ENCODE results near the gene MCTP2.

The MCTP2 gene

DNA sequence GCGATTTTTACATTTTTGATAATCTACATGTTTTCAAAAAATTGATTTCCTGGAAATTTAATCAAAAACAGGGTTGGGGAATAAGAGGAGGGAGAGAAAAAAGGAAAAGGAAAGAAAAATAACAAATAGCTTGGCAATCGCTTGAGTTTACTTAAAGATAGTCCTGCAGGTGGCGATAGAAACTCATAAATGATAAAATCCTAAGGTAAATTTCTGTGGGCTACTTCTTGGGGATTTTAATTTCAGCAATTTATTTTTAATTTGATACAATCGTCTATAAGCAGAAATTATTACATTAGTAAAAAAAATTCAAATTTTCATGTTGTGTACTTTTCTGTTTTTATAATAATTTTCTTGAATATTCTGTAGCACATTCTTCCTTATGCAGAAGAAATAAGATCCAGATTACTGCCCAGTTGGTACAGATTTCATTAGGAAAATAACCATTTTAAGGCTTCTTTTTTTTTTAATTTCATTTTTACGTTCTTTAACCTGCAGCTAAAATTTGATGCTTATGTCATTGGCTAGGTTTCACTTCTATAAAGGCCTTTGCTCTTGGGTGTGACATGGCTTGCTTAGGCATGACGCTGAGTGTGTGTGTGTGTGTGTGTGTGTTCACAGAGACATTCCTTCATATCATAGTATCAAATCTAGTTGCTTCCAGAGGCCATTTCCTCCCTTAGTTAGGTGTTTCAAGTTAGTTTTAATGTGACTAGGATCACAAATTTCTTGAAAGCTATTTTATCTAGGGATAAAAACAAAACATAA, 181.8 kb downstream of the MCTP2 start:
- no peaks in the 10 kb centered on the region for H3K36me3 ChIP-seq (ENCODE audit: control insufficient read depth, insufficient read depth, low read length)
- H3K9me3 ChIP-seq (ENCODE audit: control insufficient read depth, insufficient read depth, low read length), result no peaks in the 10 kb centered on the region
- no CpG with 5 or more reads among the region's 6 CpGs for WGBS (ENCODE audit: insufficient coverage, insufficient read length)
- H3K4me3 ChIP-seq (ENCODE audit: low read length), result no peak overlapping the region
- no peak for DNase-seq (ENCODE audit: low read depth, low spot score)
- H3K27me3 ChIP-seq (ENCODE audit: control insufficient read depth, insufficient read depth, low read length), result no peaks in the 10 kb centered on the region
- no peaks in the 10 kb centered on the region for H3K4me1 ChIP-seq (ENCODE audit: control insufficient read depth, insufficient read depth, low read length)
- H3K27ac ChIP-seq (ENCODE audit: low read length), result no peak overlapping the region

DNA sequence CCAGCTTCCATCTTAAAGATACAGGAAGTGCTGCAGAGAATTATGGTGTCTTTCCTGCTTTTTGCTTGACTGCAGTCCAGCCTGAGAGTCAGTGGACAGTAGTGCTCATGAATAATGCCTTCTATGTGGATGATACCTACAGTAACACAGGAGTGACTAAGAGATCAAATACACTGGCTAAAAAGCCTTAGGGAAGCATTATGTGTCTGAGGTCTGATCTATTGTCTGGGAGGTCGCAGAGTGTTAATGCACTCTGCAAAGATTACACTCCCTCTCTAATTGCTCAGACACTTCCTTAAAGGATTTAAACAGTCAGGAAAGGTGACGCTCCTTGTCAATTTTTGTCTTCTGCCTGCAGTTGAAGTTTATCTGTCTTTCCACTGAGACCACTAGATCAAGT, 183.6 kb downstream of the MCTP2 start:
- no peak overlapping the region for H3K27ac ChIP-seq (ENCODE audit: low read length)
- H3K36me3 ChIP-seq (ENCODE audit: control insufficient read depth, insufficient read depth, low read length), result no peaks in the 10 kb centered on the region
- WGBS (ENCODE audit: insufficient coverage, insufficient read length), result no CpG with 5 or more reads among the region's 2 CpGs
- no peaks in the 10 kb centered on the region for H3K9me3 ChIP-seq (ENCODE audit: control insufficient read depth, insufficient read depth, low read length)
- H3K4me3 ChIP-seq (ENCODE audit: low read length), result no peak overlapping the region
- DNase-seq (ENCODE audit: low read depth, low spot score), result no peak
- no peaks in the 10 kb centered on the region for H3K27me3 ChIP-seq (ENCODE audit: control insufficient read depth, insufficient read depth, low read length)
- no peaks in the 10 kb centered on the region for H3K4me1 ChIP-seq (ENCODE audit: control insufficient read depth, insufficient read depth, low read length)

DNA sequence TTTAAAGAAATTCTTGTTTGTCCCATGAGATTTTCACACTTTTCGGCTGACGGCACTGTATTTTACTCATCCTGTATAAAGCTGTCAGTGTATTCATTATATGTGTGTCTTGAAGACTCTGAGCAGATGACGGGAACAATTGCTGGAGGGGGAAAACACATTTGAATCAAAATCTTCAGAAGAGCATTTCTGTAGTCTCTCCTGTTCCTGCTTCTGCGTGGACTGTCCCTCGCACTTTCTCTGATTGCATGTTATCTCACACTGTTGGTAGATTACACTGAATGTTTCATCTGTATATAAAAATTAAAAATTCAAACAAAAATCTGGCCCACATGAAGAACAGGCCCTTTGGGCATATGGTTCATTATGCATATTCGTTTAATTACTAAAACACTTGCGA, 184.9 kb downstream of the MCTP2 start:
- H3K27me3 ChIP-seq (ENCODE audit: control insufficient read depth, insufficient read depth, low read length), result no peaks in the 10 kb centered on the region
- H3K9me3 ChIP-seq (ENCODE audit: control insufficient read depth, insufficient read depth, low read length), result no peaks in the 10 kb centered on the region
- no CpG with 5 or more reads among the region's 7 CpGs for WGBS (ENCODE audit: insufficient coverage, insufficient read length)
- no peak overlapping the region for H3K4me3 ChIP-seq (ENCODE audit: low read length)
- DNase-seq (ENCODE audit: low read depth, low spot score), result no peak
- H3K36me3 ChIP-seq (ENCODE audit: control insufficient read depth, insufficient read depth, low read length), result no peaks in the 10 kb centered on the region
- H3K27ac ChIP-seq (ENCODE audit: low read length), result no peak overlapping the region
- no peaks in the 10 kb centered on the region for H3K4me1 ChIP-seq (ENCODE audit: control insufficient read depth, insufficient read depth, low read length)

DNA sequence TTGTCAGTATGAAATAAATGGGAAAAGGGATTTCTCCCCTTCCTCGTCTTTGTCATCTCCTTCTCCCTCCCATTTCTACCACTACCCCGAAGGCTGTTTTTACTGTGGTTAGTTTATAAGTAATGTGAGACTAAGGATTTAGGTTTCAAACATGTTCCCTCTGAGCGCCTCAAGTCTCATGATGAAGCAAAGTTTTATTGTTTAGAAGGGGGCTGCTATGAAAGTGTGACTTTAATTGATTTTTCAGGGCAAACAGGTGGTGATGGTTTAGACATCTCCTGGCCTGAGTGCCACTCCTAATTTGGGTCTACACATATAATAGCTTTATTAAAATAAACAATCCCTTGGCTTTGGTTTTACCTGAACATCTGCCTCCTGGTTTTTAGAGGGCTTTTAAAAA, 185.5 kb downstream of the MCTP2 start:
- Histone ChIP-seq H3K36me3 (ENCODE audit: control insufficient read depth, insufficient read depth, low read length) (no peaks in the 10 kb centered on the region), H3K4me1 (ENCODE audit: control insufficient read depth, insufficient read depth, low read length) (no peaks in the 10 kb centered on the region), H3K27me3 (ENCODE audit: control insufficient read depth, insufficient read depth, low read length) (no peaks in the 10 kb centered on the region), H3K27ac (ENCODE audit: low read length) (no peak overlapping the region), H3K9me3 (ENCODE audit: control insufficient read depth, insufficient read depth, low read length) (no peaks in the 10 kb centered on the region), H3K4me3 (ENCODE audit: low read length) (no peak overlapping the region)
- no CpG with 5 or more reads among the region's 3 CpGs for WGBS (ENCODE audit: insufficient coverage, insufficient read length)
- no peak for DNase-seq (ENCODE audit: low read depth, low spot score)

DNA sequence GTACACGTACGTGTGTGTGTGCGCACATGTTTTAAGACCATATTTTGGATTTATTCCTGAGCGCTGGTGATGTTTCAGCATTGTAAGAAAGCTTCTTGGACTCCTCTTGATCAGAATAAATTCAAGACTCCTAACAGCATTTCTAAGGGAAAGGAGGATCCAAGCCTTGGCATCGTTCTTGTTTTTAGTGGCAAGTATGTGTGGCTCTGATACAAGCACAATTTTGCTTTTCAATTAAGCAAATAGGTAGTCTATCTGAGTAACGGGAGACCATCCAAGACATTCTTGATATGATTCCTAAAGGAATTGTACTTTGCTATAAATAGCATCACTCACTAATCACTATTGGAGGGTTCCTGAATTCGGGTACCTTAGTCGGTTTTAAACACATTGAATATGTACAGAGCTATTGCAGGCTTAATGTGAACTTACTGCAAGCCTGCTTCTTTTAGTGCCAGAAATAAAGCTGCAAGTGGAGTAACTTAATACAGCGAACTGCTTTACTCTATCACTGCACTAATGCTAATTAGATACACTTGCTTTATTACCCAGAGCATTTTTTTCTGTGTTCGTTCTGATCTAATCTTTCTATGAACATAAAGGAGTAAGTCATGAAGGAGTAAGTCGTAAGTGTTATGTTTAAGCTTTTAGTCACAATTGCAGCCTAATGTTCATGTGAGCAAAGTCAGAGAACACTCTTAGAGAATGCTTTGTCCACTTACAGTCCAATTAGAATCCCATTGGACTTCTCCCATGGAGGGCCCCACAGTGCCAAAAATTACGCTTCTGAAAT, 186.3 kb downstream of the MCTP2 start:
- Histone ChIP-seq H3K4me1 (ENCODE audit: control insufficient read depth, insufficient read depth, low read length) (no peaks in the 10 kb centered on the region), H3K27me3 (ENCODE audit: control insufficient read depth, insufficient read depth, low read length) (no peaks in the 10 kb centered on the region), H3K27ac (ENCODE audit: low read length) (no peak overlapping the region), H3K9me3 (ENCODE audit: control insufficient read depth, insufficient read depth, low read length) (no peaks in the 10 kb centered on the region), H3K4me3 (ENCODE audit: low read length) (no peak overlapping the region), H3K36me3 (ENCODE audit: control insufficient read depth, insufficient read depth, low read length) (no peaks in the 10 kb centered on the region)
- no peak for DNase-seq (ENCODE audit: low read depth, low spot score)
- WGBS (ENCODE audit: insufficient coverage, insufficient read length), result no CpG with 5 or more reads among the region's 12 CpGs

DNA sequence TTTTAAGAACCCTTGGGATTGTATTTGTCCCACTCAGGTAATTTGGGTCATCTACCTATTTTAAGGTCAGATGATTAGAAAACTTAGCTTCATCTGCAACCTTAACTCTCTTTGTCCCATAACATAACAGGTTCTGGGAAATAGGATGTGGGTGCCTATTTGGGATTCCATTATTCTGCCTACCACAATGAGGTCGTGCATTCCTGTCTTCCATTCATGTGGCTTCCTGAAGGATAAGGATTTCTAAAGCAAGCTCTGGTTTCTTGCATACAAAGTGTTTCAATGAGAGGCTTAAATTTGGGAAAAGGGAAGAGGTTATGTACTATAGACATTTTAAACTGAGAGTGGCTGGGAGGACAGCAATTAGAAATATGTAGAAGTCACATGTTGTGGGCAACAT, 190.3 kb downstream of the MCTP2 start:
- H3K4me3 ChIP-seq (ENCODE audit: low read length), result no peak overlapping the region
- no CpG with 5 or more reads among the region's 1 CpG for WGBS (ENCODE audit: insufficient coverage, insufficient read length)
- no peaks in the 10 kb centered on the region for H3K27me3 ChIP-seq (ENCODE audit: control insufficient read depth, insufficient read depth, low read length)
- no peak for DNase-seq (ENCODE audit: low read depth, low spot score)
- no peaks in the 10 kb centered on the region for H3K36me3 ChIP-seq (ENCODE audit: control insufficient read depth, insufficient read depth, low read length)
- H3K4me1 ChIP-seq (ENCODE audit: control insufficient read depth, insufficient read depth, low read length), result no peaks in the 10 kb centered on the region
- H3K9me3 ChIP-seq (ENCODE audit: control insufficient read depth, insufficient read depth, low read length), result no peaks in the 10 kb centered on the region
- H3K27ac ChIP-seq (ENCODE audit: low read length), result no peak overlapping the region

DNA sequence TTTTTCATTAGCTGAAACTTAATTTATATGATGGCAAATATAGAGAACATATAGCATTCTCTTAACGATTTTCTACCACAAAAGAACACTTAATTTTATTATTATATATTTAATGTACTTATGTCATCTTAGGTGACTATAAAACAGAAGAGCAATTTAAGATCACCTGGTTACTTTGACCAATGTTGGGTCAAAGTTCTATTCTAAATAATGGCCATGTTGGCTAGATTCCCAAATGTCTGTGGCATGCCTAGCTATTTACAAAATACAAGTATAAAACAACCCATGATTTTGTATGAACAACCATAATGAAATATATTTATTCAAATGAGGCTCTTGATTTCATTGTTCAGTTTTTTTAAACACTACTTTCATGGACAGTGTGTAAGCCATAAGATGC, 200.9 kb downstream of the MCTP2 start:
- Histone ChIP-seq H3K27me3 (ENCODE audit: control insufficient read depth, insufficient read depth, low read length) (no peaks in the 10 kb centered on the region), H3K4me1 (ENCODE audit: control insufficient read depth, insufficient read depth, low read length) (no peaks in the 10 kb centered on the region), H3K9me3 (ENCODE audit: control insufficient read depth, insufficient read depth, low read length) (no peaks in the 10 kb centered on the region), H3K36me3 (ENCODE audit: control insufficient read depth, insufficient read depth, low read length) (no peaks in the 10 kb centered on the region), H3K4me3 (ENCODE audit: low read length) (no peak overlapping the region), H3K27ac (ENCODE audit: low read length) (no peak overlapping the region)
- WGBS (ENCODE audit: insufficient coverage, insufficient read length), result no CpG with 5 or more reads among the region's 1 CpG
- no peak for DNase-seq (ENCODE audit: low read depth, low spot score)

DNA sequence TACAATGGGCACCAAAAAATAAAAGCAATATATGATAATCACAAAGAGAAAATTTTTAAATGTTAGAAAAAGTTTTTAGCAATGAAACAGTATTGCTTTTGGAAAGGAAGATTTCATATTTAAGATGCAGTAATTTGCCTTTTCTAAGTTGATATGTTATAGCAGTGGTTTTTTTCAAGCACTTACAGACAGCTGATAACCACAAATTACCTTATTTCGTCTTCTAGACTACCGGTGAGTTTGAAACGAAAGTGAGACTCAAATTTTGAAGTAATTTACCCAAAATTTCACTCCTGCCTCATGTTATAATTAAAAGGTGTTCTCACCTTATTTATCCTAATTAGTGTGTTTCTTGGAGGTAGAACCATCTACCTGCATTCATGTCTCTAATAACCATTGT, 207.8 kb downstream of the MCTP2 start:
- no peaks in the 10 kb centered on the region for H3K36me3 ChIP-seq (ENCODE audit: control insufficient read depth, insufficient read depth, low read length)
- no peaks in the 10 kb centered on the region for H3K27me3 ChIP-seq (ENCODE audit: control insufficient read depth, insufficient read depth, low read length)
- no peak overlapping the region for H3K27ac ChIP-seq (ENCODE audit: low read length)
- H3K9me3 ChIP-seq (ENCODE audit: control insufficient read depth, insufficient read depth, low read length), result no peaks in the 10 kb centered on the region
- no peaks in the 10 kb centered on the region for H3K4me1 ChIP-seq (ENCODE audit: control insufficient read depth, insufficient read depth, low read length)
- no CpG with 5 or more reads among the region's 3 CpGs for WGBS (ENCODE audit: insufficient coverage, insufficient read length)
- no peak overlapping the region for H3K4me3 ChIP-seq (ENCODE audit: low read length)
- no peak for DNase-seq (ENCODE audit: low read depth, low spot score)

DNA sequence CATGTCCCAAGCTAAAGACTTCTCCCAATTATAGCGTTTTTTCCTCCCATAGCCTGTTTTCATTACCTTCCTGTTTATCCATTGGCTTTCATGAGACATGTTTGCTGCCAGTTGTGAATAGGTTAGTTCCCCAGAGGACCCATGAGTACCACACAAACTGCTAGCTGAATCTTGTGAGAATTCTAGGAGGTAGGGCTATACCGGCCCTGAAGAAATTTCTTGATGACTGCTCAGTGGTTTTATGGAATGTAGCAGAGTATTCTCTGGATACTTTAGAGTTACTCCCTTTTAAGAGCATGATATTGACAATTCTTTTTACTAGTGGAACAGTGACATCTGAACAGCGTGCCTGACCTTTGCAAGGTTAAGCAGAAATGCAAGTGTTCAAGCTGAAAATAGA, 210.4 kb downstream of the MCTP2 start:
- DNase-seq (ENCODE audit: low read depth, low spot score), result no peak
- H3K4me3 ChIP-seq (ENCODE audit: low read length), result no peak overlapping the region
- H3K27ac ChIP-seq (ENCODE audit: low read length), result no peak overlapping the region
- no peaks in the 10 kb centered on the region for H3K9me3 ChIP-seq (ENCODE audit: control insufficient read depth, insufficient read depth, low read length)
- WGBS (ENCODE audit: insufficient coverage, insufficient read length), result no CpG with 5 or more reads among the region's 3 CpGs
- H3K4me1 ChIP-seq (ENCODE audit: control insufficient read depth, insufficient read depth, low read length), result no peaks in the 10 kb centered on the region
- H3K36me3 ChIP-seq (ENCODE audit: control insufficient read depth, insufficient read depth, low read length), result no peaks in the 10 kb centered on the region
- H3K27me3 ChIP-seq (ENCODE audit: control insufficient read depth, insufficient read depth, low read length), result no peaks in the 10 kb centered on the region

DNA sequence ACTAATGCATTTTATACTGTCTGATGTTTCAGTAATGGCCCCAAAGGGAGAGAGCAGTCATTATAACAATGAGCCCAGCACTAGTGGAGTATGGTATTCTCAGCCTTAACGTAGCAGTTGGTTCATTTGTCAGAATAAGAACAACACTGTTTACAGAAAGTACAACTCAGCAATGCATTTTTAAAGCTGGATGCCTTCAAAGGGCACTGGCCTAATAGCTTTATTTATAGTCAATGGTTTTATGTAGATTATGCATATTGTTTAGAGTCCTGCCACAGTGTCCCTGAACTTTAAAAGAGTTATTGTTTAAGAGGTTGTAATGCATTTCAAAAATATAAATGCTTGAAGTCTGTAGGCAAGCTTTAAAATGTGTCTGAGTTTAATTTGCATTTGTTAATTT, 211.1 kb downstream of the MCTP2 start:
- H3K27me3 ChIP-seq (ENCODE audit: control insufficient read depth, insufficient read depth, low read length), result no peaks in the 10 kb centered on the region
- no peaks in the 10 kb centered on the region for H3K36me3 ChIP-seq (ENCODE audit: control insufficient read depth, insufficient read depth, low read length)
- DNase-seq (ENCODE audit: low read depth, low spot score), result no peak
- H3K4me1 ChIP-seq (ENCODE audit: control insufficient read depth, insufficient read depth, low read length), result no peaks in the 10 kb centered on the region
- H3K4me3 ChIP-seq (ENCODE audit: low read length), result no peak overlapping the region
- no peak overlapping the region for H3K27ac ChIP-seq (ENCODE audit: low read length)
- H3K9me3 ChIP-seq (ENCODE audit: control insufficient read depth, insufficient read depth, low read length), result no peaks in the 10 kb centered on the region
- no CpG with 5 or more reads among the region's 1 CpG for WGBS (ENCODE audit: insufficient coverage, insufficient read length)

DNA sequence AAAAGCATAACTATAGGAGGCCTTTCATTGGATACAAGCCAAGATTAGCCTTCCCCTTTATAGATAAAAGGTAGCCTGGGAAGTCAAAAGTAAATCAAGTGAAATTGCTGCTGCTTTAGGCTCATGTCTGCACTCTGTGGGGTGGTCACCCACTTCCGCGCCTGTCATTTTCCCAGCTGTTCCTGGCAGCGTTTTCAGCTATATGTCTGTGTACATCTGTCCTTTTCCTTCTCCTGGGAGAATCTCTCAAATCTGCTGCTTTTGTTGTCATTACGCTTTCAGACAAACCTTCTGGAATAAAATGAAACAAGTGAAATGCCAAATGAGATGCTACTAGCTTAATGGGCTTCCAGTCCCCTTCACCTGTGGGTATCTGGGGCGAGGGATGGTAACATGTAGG, 211.8 kb downstream of the MCTP2 start:
- Histone ChIP-seq H3K36me3 (ENCODE audit: control insufficient read depth, insufficient read depth, low read length) (no peaks in the 10 kb centered on the region), H3K4me3 (ENCODE audit: low read length) (no peak overlapping the region), H3K27ac (ENCODE audit: low read length) (no peak overlapping the region), H3K9me3 (ENCODE audit: control insufficient read depth, insufficient read depth, low read length) (no peaks in the 10 kb centered on the region), H3K4me1 (ENCODE audit: control insufficient read depth, insufficient read depth, low read length) (no peaks in the 10 kb centered on the region), H3K27me3 (ENCODE audit: control insufficient read depth, insufficient read depth, low read length) (no peaks in the 10 kb centered on the region)
- no peak for DNase-seq (ENCODE audit: low read depth, low spot score)
- no CpG with 5 or more reads among the region's 5 CpGs for WGBS (ENCODE audit: insufficient coverage, insufficient read length)

Measured in iPS DF 6.9 (cell line).